ENCODE measurements around the gene RNPS1.

RNPS1 gene

DNA sequence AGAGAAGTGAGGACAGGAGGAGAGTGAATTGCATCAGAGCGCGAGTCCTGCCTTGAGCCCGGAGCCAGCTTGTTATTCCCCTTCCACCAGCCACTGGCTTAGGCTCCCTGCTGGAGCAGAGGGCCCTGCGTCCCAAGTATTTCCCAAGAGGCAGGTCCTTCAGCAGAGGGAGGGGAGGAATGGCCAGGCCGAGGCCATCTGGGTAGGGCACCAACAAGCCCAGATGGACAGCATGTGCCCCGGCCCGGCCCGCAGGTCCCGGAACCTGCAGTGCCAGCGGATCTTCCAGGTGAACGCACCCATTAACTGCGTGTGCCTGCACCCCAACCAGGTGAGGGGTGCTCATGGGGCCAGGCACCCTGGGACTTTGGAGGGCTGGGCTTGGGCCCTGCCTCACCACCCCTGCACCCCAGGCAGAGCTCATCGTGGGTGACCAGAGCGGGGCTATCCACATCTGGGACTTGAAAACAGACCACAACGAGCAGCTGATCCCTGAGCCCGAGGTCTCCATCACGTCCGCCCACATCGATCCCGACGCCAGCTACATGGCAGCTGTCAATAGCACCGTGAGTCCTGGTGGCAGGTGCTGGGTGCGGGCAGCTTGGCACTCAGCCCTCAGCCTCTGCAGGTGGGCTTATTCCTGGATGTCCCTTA lies 61.0 kb downstream of the RNPS1 start:
- DNase-seq, result no peak
- no peaks in the 10 kb centered on the region for H3K9me2 ChIP-seq (replicated peaks; ENCODE audit: insufficient read depth, low read length)
- no peaks in the 10 kb centered on the region for H3K9me3 ChIP-seq (replicated peaks; ENCODE audit: insufficient read depth, low read length)
- 0 out of 2 replicates have a peak, but pooled peaks cover 3% of the 10 kb centered on the region for H3F3A ChIP-seq (ENCODE audit: insufficient read depth, low read length)
- no peaks in the 10 kb centered on the region for H4K20me1 ChIP-seq (ENCODE audit: insufficient read depth, low read length)
- peak overlapping the region; percentile 100; the same call in 1 of the 2 replicates for H3K4me2 ChIP-seq (ENCODE audit: low read depth, low read length)
- no peak overlapping the region for H2AFZ ChIP-seq (ENCODE audit: low read length)
- no peak overlapping the region for H3K9ac ChIP-seq (ENCODE audit: low read length)
- H3K79me2 ChIP-seq (ENCODE audit: low read length), result peaks cover 27% of the 10 kb centered on the region
- TF ChIP-seq EZH2phosphoT487 (IDR thresholded peaks at IDR 0.05; ENCODE audit: low read length) (no peak), EZH2 (optimal IDR thresholded peaks at IDR 0.05; ENCODE audit: low read depth, low read length) (no peak)
- TF ChIP-seq, protein P1, sequence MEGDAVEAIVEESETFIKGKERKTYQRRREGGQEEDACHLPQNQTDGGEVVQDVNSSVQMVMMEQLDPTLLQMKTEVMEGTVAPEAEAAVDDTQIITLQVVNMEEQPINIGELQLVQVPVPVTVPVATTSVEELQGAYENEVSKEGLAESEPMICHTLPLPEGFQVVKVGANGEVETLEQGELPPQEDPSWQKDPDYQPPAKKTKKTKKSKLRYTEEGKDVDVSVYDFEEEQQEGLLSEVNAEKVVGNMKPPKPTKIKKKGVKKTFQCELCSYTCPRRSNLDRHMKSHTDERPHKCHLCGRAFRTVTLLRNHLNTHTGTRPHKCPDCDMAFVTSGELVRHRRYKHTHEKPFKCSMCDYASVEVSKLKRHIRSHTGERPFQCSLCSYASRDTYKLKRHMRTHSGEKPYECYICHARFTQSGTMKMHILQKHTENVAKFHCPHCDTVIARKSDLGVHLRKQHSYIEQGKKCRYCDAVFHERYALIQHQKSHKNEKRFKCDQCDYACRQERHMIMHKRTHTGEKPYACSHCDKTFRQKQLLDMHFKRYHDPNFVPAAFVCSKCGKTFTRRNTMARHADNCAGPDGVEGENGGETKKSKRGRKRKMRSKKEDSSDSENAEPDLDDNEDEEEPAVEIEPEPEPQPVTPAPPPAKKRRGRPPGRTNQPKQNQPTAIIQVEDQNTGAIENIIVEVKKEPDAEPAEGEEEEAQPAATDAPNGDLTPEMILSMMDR (IDR thresholded peaks at IDR 0.05; ENCODE audit: low read length), result no peak
- peaks cover 5% of the 10 kb centered on the region for H3K27me3 ChIP-seq (replicated peaks; ENCODE audit: insufficient read depth, low read length)
- no peak overlapping the region for H3K4me3 ChIP-seq (ENCODE audit: low read length)
- peaks cover 6% of the 10 kb centered on the region for H3K4me1 ChIP-seq (ENCODE audit: low read length)
- H3K36me3 ChIP-seq (replicated peaks; ENCODE audit: insufficient read depth, low read length), result no peaks in the 10 kb centered on the region; the same call in 1 of the 2 replicates
- H3K27ac ChIP-seq (ENCODE audit: low read length), result no peak overlapping the region

DNA sequence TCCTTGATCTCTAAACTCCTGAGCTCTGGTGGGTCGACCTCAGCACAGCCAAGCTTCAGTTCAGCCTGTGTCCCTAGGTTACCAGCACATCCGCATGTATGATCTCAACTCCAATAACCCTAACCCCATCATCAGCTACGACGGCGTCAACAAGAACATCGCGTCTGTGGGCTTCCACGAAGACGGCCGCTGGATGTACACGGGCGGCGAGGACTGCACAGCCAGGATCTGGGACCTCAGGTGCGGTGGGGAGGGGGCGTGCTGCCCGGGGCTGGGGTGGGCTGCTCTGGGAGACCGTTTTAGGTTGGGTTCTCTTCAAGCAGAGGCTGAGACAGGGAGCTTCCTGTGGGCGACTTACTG lies 61.5 kb downstream of the RNPS1 start:
- TF ChIP-seq EZH2 (optimal IDR thresholded peaks at IDR 0.05; ENCODE audit: low read depth, low read length) (no peak), EZH2phosphoT487 (IDR thresholded peaks at IDR 0.05; ENCODE audit: low read length) (no peak)
- TF ChIP-seq, protein P1 (IDR thresholded peaks at IDR 0.05; ENCODE audit: low read length), result no peak
- H3K4me3 ChIP-seq (ENCODE audit: low read length), result peak overlapping the region; percentile 98
- H3K9me2 ChIP-seq (replicated peaks; ENCODE audit: insufficient read depth, low read length), result no peaks in the 10 kb centered on the region
- H3K9ac ChIP-seq (ENCODE audit: low read length), result peak overlapping the region; percentile 96
- no peak for DNase-seq
- H3F3A ChIP-seq (ENCODE audit: insufficient read depth, low read length), result 0 out of 2 replicates have a peak, but pooled peaks cover 3% of the 10 kb centered on the region
- no peak overlapping the region; the same call in 1 of the 2 replicates for H2AFZ ChIP-seq (ENCODE audit: low read length)
- H3K27me3 ChIP-seq (replicated peaks; ENCODE audit: insufficient read depth, low read length), result peaks cover 10% of the 10 kb centered on the region
- peaks cover 27% of the 10 kb centered on the region for H3K79me2 ChIP-seq (ENCODE audit: low read length)
- no peaks in the 10 kb centered on the region for H3K9me3 ChIP-seq (replicated peaks; ENCODE audit: insufficient read depth, low read length)
- H3K27ac ChIP-seq (ENCODE audit: low read length), result peak overlapping the region; percentile 74; the same call in 1 of the 2 replicates
- H4K20me1 ChIP-seq (ENCODE audit: insufficient read depth, low read length), result no peaks in the 10 kb centered on the region
- H3K4me2 ChIP-seq (ENCODE audit: low read depth, low read length), result peak overlapping the region; percentile 100
- no peaks in the 10 kb centered on the region; the same call in 1 of the 2 replicates for H3K36me3 ChIP-seq (replicated peaks; ENCODE audit: insufficient read depth, low read length)
- H3K4me1 ChIP-seq (ENCODE audit: low read length), result peaks cover 6% of the 10 kb centered on the region

DNA sequence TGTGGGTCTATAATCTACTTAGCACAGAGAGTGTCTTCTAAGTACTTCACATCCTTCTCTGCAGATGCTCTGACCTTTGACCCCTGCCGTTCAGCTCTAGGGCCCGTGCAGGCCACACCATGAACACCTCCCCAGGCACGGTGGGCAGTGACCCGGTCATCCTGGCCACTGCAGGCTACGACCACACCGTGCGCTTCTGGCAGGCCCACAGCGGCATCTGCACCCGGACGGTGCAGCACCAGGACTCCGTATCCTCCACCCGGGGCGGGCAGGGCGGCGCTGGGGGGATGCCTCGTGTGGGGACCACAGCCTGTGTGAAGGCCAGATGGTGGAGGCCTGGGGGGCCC lies 62.0 kb downstream of the RNPS1 start:
- H3K9ac ChIP-seq (ENCODE audit: low read length), result peak overlapping the region; percentile 96
- H3K27ac ChIP-seq (ENCODE audit: low read length), result peak overlapping the region; percentile 74; the same call in 1 of the 2 replicates
- peak; percentile 43 for DNase-seq
- H3K9me3 ChIP-seq (replicated peaks; ENCODE audit: insufficient read depth, low read length), result no peaks in the 10 kb centered on the region
- 0 out of 2 replicates have a peak, but pooled peaks cover 3% of the 10 kb centered on the region for H3F3A ChIP-seq (ENCODE audit: insufficient read depth, low read length)
- TF ChIP-seq EZH2 (optimal IDR thresholded peaks at IDR 0.05; ENCODE audit: low read depth, low read length) (no peak), EZH2phosphoT487 (IDR thresholded peaks at IDR 0.05; ENCODE audit: low read length) (no peak)
- TF ChIP-seq, protein P1 (IDR thresholded peaks at IDR 0.05; ENCODE audit: low read length), result no peak; the same call in 1 of the 2 replicates
- H3K27me3 ChIP-seq (replicated peaks; ENCODE audit: insufficient read depth, low read length), result peaks cover 10% of the 10 kb centered on the region
- no peaks in the 10 kb centered on the region for H4K20me1 ChIP-seq (ENCODE audit: insufficient read depth, low read length)
- H3K9me2 ChIP-seq (replicated peaks; ENCODE audit: insufficient read depth, low read length), result no peaks in the 10 kb centered on the region
- peak overlapping the region; percentile 100 for H3K4me2 ChIP-seq (ENCODE audit: low read depth, low read length)
- H3K4me3 ChIP-seq (ENCODE audit: low read length), result peak overlapping the region; percentile 98
- peaks cover 27% of the 10 kb centered on the region for H3K79me2 ChIP-seq (ENCODE audit: low read length)
- peak overlapping the region; percentile 67 for H2AFZ ChIP-seq (ENCODE audit: low read length)
- H3K36me3 ChIP-seq (replicated peaks; ENCODE audit: insufficient read depth, low read length), result no peaks in the 10 kb centered on the region; the same call in 1 of the 2 replicates
- peaks cover 6% of the 10 kb centered on the region for H3K4me1 ChIP-seq (ENCODE audit: low read length)

Measured in MM.1S (cell line).